Posterior vena cava (tissue), 2 donors: ENCODE results near the gene HEATR9. TPM values are rescaled to one million over a fixed set of nuclear protein-coding genes. Genes with fewer than 3 reads are reported as not detected.

Experiments
- DNase-seq: peaks from one replicate; pipeline ENCODE4 v3.0.0-alpha.2; 2020; ENCODE audit warnings: low spot score
- intact Hi-C, 2 donors: fragments of 100-400 bp; cut with DNase I; formaldehyde crosslinking; loops; one replicate each; pipeline versions ENCODE4 v1.14.1 to v1.14.2; 2022 to 2023
- total RNA-seq, 2 donors: library from RNA; stranded (reverse); fragmentation: NEBNext Ultra II Directional; extraction: Animal tissue kit (Norgen Biotek cat#: 25700); gene quantifications; one replicate each; pipeline ENCODE4 v1.2.1, GENCODE V29; 2021
- donor health status: DM: yes; HTN: yes; CAD: no.
- donor health status: DM: yes; HTN: yes; CAD: no.

HEATR9 gene
- total RNA-seq, 2 donors from 2014 or later, result not detected

GRCh38 chr17:35870906-35871819, 2.5 kb upstream of the HEATR9 start:
- intact Hi-C loops, result no loop called here
- no peak for DNase-seq

GRCh38 chr17:35867574-35867973, 1.1 kb downstream of the HEATR9 start:
- DNase-seq, result no peak
- intact Hi-C loops, result loop anchor here in 1 of 2 donors (10.0 kb wide), 1 partner anchor 363 kb away; no protein-coding TSS in a partner anchor

- intact Hi-C loops, result loop anchor here in 1 of 2 donors (10.0 kb wide), 1 partner anchor 362 kb away; no protein-coding TSS in a partner anchor
- DNase-seq, result no peak
These were observed 2.2 kb downstream of the HEATR9 start for GRCh38 chr17:35866341-35866950.

- intact Hi-C loops, result loop anchor here in 1 of 2 donors (10.0 kb wide), 1 partner anchor 361 kb away; no protein-coding TSS in a partner anchor
These were observed 3.0 kb downstream of the HEATR9 start for GRCh38 chr17:35865412-35866340.

GRCh38 chr17:35864853-35865252, 3.8 kb downstream of the HEATR9 start:
- DNase-seq, result no peak

More at GRCh38 chr17:35865412-35866340, 3.0 kb downstream of the HEATR9 start:
- no peak for DNase-seq

GRCh38 chr17:35856603-35857002, 12.1 kb downstream of the HEATR9 start:
- intact Hi-C loops, result no loop called here
- no peak for DNase-seq

More at GRCh38 chr17:35864853-35865252, 3.8 kb downstream of the HEATR9 start:
- intact Hi-C loops, result loop anchor here in 1 of 2 donors (10.0 kb wide), 1 partner anchor 360 kb away; no protein-coding TSS in a partner anchor

GRCh38 chr17:35855965-35856364, 12.7 kb downstream of the HEATR9 start:
- intact Hi-C loops, result no loop called here
- DNase-seq, result no peak

- no peak for DNase-seq
- intact Hi-C loops, result no loop called here
These were observed 19.0 kb downstream of the HEATR9 start for GRCh38 chr17:35849469-35850348.

- no peak for DNase-seq
- intact Hi-C loops, result no loop called here
These were observed 20.9 kb downstream of the HEATR9 start for GRCh38 chr17:35847633-35848373.

GRCh38 chr17:35847006-35847405, 21.7 kb downstream of the HEATR9 start:
- no peak for DNase-seq
- intact Hi-C loops, result no loop called here

- DNase-seq, result no peak
- intact Hi-C loops, result no loop called here
These were observed 22.5 kb downstream of the HEATR9 start for GRCh38 chr17:35846055-35846809.

- intact Hi-C loops, result no loop called here
- no peak for DNase-seq
These were observed 24.1 kb downstream of the HEATR9 start for GRCh38 chr17:35844547-35844946.

- DNase-seq, result no peak
- intact Hi-C loops, result no loop called here
These were observed 25.0 kb downstream of the HEATR9 start for GRCh38 chr17:35843698-35844097.

- intact Hi-C loops, result no loop called here
- DNase-seq, result no peak
These were observed 26.5 kb downstream of the HEATR9 start for GRCh38 chr17:35842239-35842638.

- no peak for DNase-seq
- intact Hi-C loops, result no loop called here
These were observed 27.2 kb downstream of the HEATR9 start for GRCh38 chr17:35841505-35841904.

GRCh38 chr17:35841101-35841500, 27.6 kb downstream of the HEATR9 start:
- no peak for DNase-seq
- intact Hi-C loops, result no loop called here

- no peak for DNase-seq
- intact Hi-C loops, result loop anchor here in 1 of 2 donors (5.0 kb wide), 1 partner anchor 1152 kb away; no protein-coding TSS in a partner anchor
These were observed 43.5 kb downstream of the HEATR9 start for GRCh38 chr17:35825206-35825605.
